OCI-M2 (cell line): Measurements from ENCODE around the gene COL17A1.

Experiments
- DNase-seq: peaks from one replicate; lab custom pipeline; 2025; ENCODE audit not compliant: unreplicated experiment; lab: John Stamatoyannopoulos, UW

Gene COL17A1

GRCh38 chr10:103995134-103995533 lies 90.5 kb downstream of the COL17A1 start:
- DNase-seq = no peak

DNA sequence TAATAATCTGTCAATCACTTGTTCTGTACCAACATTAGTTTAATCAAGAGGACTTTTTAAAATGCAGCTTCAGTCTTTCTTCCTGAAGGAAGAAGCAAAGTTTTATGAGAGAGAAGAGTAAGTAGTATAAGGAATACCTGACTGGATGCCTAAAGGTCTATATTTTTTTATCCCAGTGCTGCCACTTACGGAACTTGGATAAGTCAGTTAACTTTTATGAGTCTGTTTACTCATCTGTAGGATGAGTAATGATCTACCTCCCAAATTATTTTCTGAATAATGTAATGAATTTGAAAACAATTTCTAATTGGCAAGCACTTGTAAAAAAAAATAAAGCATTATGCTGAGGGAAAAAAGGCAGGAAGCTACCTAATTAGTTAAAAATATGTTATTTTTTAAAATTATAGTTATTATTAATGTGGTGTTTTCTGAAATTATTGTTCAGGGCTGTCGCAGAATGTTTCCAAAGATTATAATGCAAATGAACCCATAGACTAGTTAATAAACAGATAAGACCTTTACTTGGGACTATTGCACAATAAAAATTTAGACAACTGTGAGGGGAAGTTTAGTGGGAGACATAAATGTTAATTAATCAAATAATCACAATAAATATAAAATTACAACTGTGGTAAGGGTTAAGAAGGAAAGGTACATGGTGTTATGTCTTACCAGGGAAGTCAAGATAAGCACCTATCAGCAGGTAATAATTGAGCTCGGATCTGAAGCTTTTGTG lies 94.1 kb downstream of the COL17A1 start:
- no peak for DNase-seq

DNA sequence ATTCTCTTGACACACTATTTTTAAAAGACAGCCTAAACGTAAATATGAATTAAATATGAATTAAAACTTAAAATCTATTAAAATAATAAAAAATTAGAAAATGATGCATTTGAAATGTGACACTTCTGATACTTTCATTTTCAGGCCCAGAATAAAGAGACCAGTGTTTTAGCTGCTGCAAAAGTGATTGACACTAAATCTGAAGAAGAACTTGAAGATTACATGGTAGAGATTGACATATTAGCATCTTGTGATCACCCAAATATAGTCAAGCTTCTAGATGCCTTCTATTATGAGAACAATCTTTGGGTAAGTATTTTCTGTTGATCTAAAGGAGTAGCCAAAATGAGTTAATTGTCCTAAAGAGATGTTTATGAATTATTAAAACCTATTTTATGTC lies 95.1 kb downstream of the COL17A1 start:
- DNase-seq = no peak

DNA sequence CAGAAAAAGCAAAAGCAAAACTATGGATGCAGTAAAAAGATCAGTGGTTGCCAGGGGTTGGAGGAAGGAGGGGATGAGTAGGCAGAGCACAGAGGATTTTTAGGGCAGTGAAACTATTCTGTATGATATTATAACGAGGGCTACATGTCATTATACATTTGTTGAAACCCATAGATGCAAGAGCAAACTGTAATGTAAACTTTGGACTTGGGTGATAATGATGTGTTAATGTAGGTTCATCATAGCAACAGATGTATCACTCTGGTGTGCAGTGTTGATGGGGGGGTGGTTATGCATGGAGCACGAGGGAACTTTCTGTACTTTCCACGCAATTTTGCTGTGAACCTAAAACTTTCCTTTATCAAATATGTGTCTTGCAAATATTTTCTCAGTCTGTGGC lies 95.6 kb downstream of the COL17A1 start:
- no peak for DNase-seq

DNA sequence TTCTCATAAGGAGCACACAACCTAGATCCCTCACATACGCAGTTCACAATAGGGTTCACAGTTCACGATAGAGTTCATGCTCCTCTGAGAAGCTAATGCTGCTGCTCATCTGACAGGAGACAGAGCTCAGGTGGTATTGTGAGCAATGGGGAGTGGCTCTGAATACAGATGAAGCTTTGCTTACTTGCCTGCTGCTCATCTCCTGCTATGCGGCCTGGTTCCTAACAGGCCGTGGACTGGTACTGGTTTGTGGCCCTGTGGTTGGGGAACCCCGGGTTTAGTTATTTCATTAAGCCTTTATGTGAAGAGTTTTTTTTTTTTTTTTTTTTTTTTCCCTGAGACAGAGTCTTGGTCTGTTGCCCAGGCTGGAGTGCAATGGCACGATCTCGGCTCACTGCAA lies 99.3 kb downstream of the COL17A1 start:
- no peak for DNase-seq

DNA sequence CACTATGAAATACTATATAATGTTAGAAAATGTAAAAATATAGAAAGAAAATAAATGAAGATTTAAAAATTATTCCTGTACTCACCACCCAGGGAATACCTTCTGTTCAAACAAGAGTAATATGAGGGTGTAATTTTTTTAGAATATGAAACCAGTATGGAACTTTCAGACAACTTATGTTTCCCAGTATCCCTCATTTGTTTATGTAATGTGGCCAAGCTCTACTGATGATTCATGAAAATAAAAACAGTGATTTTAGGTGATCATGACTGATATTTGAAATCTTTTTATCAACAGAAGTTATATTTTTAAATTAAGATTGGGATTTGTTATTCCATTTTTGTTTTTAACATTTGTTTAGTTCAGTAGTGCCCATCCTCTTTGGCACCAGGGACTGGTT lies 100.0 kb downstream of the COL17A1 start:
- no peak for DNase-seq

GRCh38 chr10:103983367-103983911 lies 102.2 kb downstream of the COL17A1 start:
- DNase-seq = no peak

- no peak for DNase-seq
Measured at GRCh38 chr10:103982639-103983038, 103.0 kb downstream of the COL17A1 start.
